Anterior cingulate cortex (tissue), 58 donors: Measurements from ENCODE around the gene SYK.
A peak's percentile ranks its signal among the peaks of the same experiment; 100 is the strongest.

Experiments
- DNase-seq, 58 donors: peaks; one replicate each; lab custom pipeline; 2025; lab: John Stamatoyannopoulos, UW

Gene SYK

GRCh38 chr9:90927496-90927895 lies 125.9 kb downstream of the SYK start:
- DNase-seq = no peak

- DNase-seq = peak in 5 of 58 donors; percentile 2 to 40 (median 8)
These were observed 128.0 kb downstream of the SYK start for GRCh38 chr9:90929626-90930025.

GRCh38 chr9:90933468-90933867 lies 131.8 kb downstream of the SYK start:
- no peak for DNase-seq

GRCh38 chr9:90939351-90939750 lies 137.7 kb downstream of the SYK start:
- no peak for DNase-seq

DNA sequence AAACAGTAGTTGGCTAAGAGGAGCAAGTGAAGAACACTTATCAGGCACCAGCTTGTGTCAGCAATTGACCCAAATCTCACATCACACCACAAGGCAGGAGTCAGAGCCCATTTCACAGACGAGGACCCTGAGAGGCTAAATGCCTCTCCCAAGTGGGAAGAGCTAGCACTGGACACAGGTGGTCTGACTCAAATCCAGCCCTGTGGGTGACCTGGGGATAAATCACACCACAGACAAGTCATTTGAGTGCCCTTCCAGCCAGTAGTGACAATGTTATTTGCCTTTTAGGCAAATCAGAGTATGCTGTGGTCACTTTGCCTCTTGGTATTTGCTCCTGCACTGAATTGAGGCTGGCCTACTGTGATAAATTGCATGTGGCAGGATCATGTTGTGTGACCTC lies 138.7 kb downstream of the SYK start:
- no peak for DNase-seq

GRCh38 chr9:90941661-90942060 lies 140.0 kb downstream of the SYK start:
- DNase-seq = no peak

- DNase-seq = no peak
These were observed 140.9 kb downstream of the SYK start for GRCh38 chr9:90942555-90942954.

DNA sequence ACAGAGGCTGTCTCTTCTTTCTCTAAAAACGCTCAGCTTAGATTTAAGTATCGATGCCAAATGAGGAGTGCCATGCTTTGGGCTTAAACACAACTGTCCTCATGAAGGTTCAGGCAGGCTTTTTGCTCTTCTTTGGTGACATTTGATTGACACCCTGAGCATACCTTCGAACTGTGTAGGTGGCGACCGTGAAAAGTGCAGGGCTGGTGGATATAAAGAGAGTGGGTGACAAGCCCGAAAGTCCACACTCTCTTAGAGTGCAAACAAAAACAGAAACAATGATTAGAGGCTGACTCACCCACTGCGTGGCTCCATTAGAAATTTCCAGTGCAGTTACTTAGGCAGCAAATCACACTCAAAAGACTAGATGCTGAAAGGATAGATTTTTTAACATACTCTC lies 141.7 kb downstream of the SYK start:
- no peak for DNase-seq

DNA sequence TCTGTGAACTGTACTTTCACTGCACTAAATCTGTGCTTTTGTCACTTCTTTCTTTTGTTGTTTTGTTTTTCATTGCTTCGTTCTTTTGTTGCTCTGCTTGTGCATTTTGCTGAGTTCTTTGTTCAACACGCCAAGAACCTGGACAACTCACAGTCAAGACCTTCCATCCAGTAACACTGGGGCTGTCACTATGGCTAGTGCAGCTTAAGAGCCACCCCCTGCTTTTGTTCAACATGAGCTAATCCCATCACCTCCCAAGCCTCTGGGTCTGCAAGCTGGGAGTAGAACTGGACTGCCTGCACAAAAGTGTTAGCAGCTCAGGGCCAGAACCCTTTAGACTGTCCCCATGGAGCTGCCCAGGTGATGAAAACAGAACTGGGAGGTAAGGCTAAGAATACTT lies 143.7 kb downstream of the SYK start:
- DNase-seq = no peak

GRCh38 chr9:90946982-90947381 lies 145.4 kb downstream of the SYK start:
- DNase-seq = no peak
